Measurements from ENCODE around the gene INPP1.
"Not testable (repeated sequence)": the region's sequence is repeated elsewhere in the genome, so short reads cannot be mapped to it uniquely, and the experiment has no call there.

The INPP1 gene, protein sequence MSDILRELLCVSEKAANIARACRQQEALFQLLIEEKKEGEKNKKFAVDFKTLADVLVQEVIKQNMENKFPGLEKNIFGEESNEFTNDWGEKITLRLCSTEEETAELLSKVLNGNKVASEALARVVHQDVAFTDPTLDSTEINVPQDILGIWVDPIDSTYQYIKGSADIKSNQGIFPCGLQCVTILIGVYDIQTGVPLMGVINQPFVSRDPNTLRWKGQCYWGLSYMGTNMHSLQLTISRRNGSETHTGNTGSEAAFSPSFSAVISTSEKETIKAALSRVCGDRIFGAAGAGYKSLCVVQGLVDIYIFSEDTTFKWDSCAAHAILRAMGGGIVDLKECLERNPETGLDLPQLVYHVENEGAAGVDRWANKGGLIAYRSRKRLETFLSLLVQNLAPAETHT

DNA sequence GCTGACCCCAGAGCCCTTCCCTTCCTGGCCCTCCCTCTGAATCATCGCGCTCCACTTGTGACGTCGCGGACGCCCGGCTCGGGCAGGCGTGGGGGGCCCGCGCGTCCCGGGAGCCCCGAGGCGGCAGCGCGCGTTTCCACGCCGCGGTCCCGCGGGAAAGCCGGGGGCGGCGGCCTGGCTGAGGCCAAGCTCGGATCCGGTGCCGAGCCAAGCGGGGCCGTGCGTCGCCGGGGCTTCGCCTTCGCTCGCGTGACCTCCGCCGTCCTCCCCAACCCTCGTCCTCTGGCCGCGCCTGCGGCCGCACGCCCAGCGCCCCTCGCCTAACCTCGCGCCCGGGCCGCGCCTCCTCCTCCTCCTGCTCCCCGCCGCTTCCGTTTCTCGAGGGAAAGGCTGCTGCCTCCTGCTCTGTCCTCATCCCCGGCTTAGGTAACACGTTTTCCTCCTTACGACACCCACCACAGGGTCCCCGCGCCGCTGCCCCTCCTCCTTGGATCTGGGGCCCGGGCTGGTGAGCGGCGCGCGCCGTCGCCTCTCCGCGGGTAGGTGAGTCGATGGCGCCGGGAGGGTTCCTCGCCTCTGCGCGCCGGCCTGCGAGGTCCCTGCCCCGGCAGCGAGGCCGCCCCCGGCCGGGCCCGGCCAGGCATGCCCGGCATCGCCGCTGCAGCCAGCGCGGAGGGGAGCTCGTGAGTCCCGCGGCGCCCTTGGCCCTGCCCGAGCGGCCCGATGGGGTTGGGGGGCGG is at the start of gene INPP1:
Gene INPP1 (plus strand): TSS at position 54 of the 740 bp plus-strand sequence. CDS start 16,514 bp downstream, outside the sequence.
- TF ChIP-seq, protein P1, sequence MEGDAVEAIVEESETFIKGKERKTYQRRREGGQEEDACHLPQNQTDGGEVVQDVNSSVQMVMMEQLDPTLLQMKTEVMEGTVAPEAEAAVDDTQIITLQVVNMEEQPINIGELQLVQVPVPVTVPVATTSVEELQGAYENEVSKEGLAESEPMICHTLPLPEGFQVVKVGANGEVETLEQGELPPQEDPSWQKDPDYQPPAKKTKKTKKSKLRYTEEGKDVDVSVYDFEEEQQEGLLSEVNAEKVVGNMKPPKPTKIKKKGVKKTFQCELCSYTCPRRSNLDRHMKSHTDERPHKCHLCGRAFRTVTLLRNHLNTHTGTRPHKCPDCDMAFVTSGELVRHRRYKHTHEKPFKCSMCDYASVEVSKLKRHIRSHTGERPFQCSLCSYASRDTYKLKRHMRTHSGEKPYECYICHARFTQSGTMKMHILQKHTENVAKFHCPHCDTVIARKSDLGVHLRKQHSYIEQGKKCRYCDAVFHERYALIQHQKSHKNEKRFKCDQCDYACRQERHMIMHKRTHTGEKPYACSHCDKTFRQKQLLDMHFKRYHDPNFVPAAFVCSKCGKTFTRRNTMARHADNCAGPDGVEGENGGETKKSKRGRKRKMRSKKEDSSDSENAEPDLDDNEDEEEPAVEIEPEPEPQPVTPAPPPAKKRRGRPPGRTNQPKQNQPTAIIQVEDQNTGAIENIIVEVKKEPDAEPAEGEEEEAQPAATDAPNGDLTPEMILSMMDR (IDR thresholded peaks at IDR 0.05; ENCODE audit: low read length, missing control alignments) = no peak
- H3K4me3 ChIP-seq (replicated peaks; ENCODE audit: low read depth, low read length) = peak within 1 kb of the TSS; percentile 67
- DNase-seq (ENCODE audit: low read depth) = peak; percentile 74

DNA sequence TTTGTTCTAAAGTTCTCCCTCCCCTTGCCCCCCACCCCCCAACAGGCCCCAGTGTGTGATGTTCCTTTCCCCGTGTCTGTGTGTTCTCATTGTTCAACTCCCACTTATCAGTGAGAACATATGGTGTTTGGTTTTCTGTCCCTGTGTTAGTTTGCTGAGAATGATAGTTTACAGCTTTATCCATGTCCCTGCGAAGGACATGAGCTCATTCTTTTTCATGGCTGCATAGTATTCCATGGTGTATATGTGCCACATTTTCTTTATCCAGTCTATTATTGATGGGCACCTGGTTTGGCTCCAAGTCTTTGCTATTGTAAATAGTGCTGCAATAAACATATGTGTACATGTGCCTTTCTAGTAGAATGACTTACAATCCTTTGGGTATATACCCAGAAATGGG is 45.5 kb upstream of the INPP1 start:
- not testable (repeated sequence) for H3K4me3 ChIP-seq (replicated peaks; ENCODE audit: low read depth, low read length)

DNA sequence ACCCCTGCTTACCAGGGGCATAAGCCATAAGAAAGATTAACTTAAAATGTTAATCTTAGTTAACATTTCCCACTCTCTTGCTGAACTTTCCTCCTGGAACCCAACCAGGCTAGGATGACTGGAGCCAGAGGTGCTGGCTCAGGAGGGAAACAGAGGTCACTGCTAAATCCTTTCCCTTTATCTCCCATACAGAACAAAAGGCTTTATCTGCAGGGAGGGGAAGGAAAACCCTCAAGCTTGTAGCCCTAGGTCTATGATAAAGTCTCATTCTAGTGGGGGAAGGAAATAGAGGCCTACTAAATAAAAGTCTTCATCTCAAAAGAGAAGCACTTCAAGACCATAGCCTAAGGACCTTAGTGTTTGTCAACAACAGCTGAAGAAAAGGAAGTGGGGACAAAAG is 42.4 kb upstream of the INPP1 start:
- TF ChIP-seq, protein P1 (IDR thresholded peaks at IDR 0.05; ENCODE audit: low read length, missing control alignments) = no peak
- no peak overlapping the region for H3K4me3 ChIP-seq (replicated peaks; ENCODE audit: low read depth, low read length)
- DNase-seq (ENCODE audit: low read depth) = no peak

More for the DNA sequence above, 45.5 kb upstream of the INPP1 start:
- not testable (repeated sequence) for DNase-seq (ENCODE audit: low read depth)

DNA sequence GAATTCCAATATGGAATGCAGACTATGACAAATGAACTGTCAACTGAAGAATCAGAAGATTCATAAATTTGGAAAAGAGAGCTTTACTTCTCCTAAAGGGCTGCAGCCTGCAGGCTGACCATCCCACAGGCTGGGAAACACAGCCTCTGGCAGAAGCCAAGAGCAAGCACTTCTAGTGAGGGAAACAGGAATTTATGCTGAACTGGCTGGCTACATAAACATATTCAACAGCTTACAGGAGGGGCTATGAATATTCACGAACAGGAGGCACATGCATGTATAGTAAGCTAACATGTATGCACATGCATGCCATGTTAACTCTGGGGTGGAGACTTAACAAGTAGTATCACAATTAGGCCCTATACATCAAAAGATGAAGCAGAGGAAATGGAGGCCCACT is 41.3 kb upstream of the INPP1 start:
- no peak overlapping the region for H3K4me3 ChIP-seq (replicated peaks; ENCODE audit: low read depth, low read length)
- DNase-seq (ENCODE audit: low read depth) = no peak
- TF ChIP-seq, protein P1 (IDR thresholded peaks at IDR 0.05; ENCODE audit: low read length, missing control alignments) = no peak

DNA sequence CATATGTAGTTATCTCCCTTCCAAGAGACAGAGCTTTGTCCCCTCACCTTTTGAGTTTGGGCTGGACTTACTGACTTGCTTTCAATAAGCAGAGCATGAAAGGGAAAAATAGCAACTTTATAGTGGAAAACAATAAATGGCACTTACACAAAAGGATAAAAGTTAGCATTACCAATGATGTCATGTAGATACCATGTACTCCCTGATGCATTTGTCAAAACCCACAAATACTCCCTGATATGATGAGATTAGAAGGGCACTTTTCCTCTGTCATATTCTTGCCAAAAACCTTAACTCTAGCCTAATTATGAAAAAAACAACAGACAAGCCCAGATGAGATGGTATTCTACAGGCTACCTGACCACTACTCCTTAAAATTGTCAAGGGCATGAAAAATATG is 39.7 kb upstream of the INPP1 start:
- peak; percentile 43 for DNase-seq (ENCODE audit: low read depth)
- TF ChIP-seq, protein P1 (IDR thresholded peaks at IDR 0.05; ENCODE audit: low read length, missing control alignments) = no peak
- H3K4me3 ChIP-seq (replicated peaks; ENCODE audit: low read depth, low read length) = no peak overlapping the region

DNA sequence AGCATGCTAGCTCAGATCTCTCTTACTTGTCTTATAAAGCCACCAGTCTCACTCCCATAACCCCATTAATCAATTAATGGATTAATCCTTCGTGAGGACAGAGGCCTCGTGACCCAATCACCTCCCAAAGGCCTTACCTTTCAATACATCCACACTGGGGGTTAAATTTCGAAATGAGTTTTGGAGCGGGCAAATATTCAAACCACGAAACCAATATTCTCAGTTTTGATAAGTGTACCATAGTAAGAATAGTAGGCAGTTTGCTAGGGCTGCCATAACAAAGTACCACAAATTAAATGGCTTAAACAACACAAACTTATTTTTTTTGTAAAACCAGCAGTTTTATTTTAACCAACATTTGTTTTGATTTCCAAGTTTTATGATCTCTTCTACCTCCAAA is 39.0 kb upstream of the INPP1 start:
- H3K4me3 ChIP-seq (replicated peaks; ENCODE audit: low read depth, low read length) = no peak overlapping the region
- TF ChIP-seq, protein P1 (IDR thresholded peaks at IDR 0.05; ENCODE audit: low read length, missing control alignments) = no peak
- DNase-seq (ENCODE audit: low read depth) = no peak

DNA sequence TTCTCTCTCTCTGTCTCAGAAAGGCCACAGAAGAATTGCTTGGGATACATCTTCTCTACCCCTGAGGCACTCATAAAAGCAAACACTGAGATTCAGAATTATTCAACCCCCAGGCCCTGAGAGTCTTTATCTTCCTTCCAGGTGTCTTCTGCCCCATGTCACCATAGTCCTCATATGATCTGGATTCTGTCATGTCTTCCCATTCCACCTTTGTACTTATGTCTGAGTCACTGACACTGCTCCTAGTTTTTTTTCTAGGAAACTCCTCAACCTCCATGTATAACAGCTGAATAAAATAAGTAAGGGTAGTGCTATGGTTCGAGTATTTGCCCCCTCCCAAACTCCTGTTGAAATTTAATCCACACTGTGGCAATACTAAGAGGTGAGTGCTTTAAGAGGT is 35.4 kb upstream of the INPP1 start:
- no peak overlapping the region for H3K4me3 ChIP-seq (replicated peaks; ENCODE audit: low read depth, low read length)
- TF ChIP-seq, protein P1 (IDR thresholded peaks at IDR 0.05; ENCODE audit: low read length, missing control alignments) = no peak
- no peak for DNase-seq (ENCODE audit: low read depth)

Measured in fibroblast of pulmonary artery (primary cell).